Measurements from ENCODE around the gene PCDHGA6.
"Not testable (repeated sequence)": the region's sequence is repeated elsewhere in the genome, so short reads cannot be mapped to it uniquely, and the experiment has no call there.

PCDHGA6 gene

GRCh38 chr5:141402553-141403243 is 29.0 kb downstream of the PCDHGA6 start, which contains the start of gene PCDHGA9:
PCDHGA9 (plus strand) TSS chr5:141402778; CDS start chr5:141402953, 175 bp downstream.
- Histone ChIP-seq H3K9ac (ENCODE audit: low read depth, low read length) (no peak within 1 kb of the TSS), H3K4me3 (ENCODE audit: low read depth, low read length) (no peak within 1 kb of the TSS), H3K36me3 (ENCODE audit: control insufficient read depth, insufficient read depth, low read length) (no peaks in the 10 kb centered on the region), H3K4me1 (ENCODE audit: control insufficient read depth, insufficient read depth, low read length) (no peaks in the 10 kb centered on the region), H3K9me3 (ENCODE audit: control insufficient read depth, insufficient read depth, low read length) (peaks cover 4% of the 10 kb centered on the region), H3K27me3 (ENCODE audit: control insufficient read depth, insufficient read depth, low read length) (no peaks in the 10 kb centered on the region)

GRCh38 chr5:141403387-141403786 is 29.7 kb downstream of the PCDHGA6 start:
- Histone ChIP-seq H3K36me3 (ENCODE audit: control insufficient read depth, insufficient read depth, low read length) (no peaks in the 10 kb centered on the region), H3K4me1 (ENCODE audit: control insufficient read depth, insufficient read depth, low read length) (no peaks in the 10 kb centered on the region), H3K4me3 (ENCODE audit: low read depth, low read length) (no peak overlapping the region), H3K27me3 (ENCODE audit: control insufficient read depth, insufficient read depth, low read length) (peaks cover 1% of the 10 kb centered on the region), H3K9me3 (ENCODE audit: control insufficient read depth, insufficient read depth, low read length) (peaks cover 4% of the 10 kb centered on the region), H3K9ac (ENCODE audit: low read depth, low read length) (no peak overlapping the region)

GRCh38 chr5:141407790-141408505 is 34.3 kb downstream of the PCDHGA6 start, which contains the start of gene PCDHGB6:
PCDHGB6 (plus strand) TSS chr5:141408021; CDS start chr5:141408203, 182 bp downstream.
- H3K9me3 ChIP-seq (ENCODE audit: control insufficient read depth, insufficient read depth, low read length); H3K4me1 ChIP-seq (ENCODE audit: control insufficient read depth, insufficient read depth, low read length); H3K36me3 ChIP-seq (ENCODE audit: control insufficient read depth, insufficient read depth, low read length): not testable (repeated sequence)
- peaks cover 14% of the 10 kb centered on the region for H3K27me3 ChIP-seq (ENCODE audit: control insufficient read depth, insufficient read depth, low read length)
- peak within 1 kb of the TSS; percentile 72 for H3K4me3 ChIP-seq (ENCODE audit: low read depth, low read length)
- H3K9ac ChIP-seq (ENCODE audit: low read depth, low read length) = peak within 1 kb of the TSS; percentile 54

- Histone ChIP-seq H3K36me3 (ENCODE audit: control insufficient read depth, insufficient read depth, low read length) (no peaks in the 10 kb centered on the region), H3K4me1 (ENCODE audit: control insufficient read depth, insufficient read depth, low read length) (no peaks in the 10 kb centered on the region), H3K27me3 (ENCODE audit: control insufficient read depth, insufficient read depth, low read length) (peaks cover 14% of the 10 kb centered on the region), H3K4me3 (ENCODE audit: low read depth, low read length) (no peak overlapping the region), H3K9ac (ENCODE audit: low read depth, low read length) (no peak overlapping the region), H3K9me3 (ENCODE audit: control insufficient read depth, insufficient read depth, low read length) (no peaks in the 10 kb centered on the region)
These were observed 36.1 kb downstream of the PCDHGA6 start for GRCh38 chr5:141409598-141410306.

GRCh38 chr5:141411575-141411974 is 37.9 kb downstream of the PCDHGA6 start:
- H3K9ac ChIP-seq (ENCODE audit: low read depth, low read length) = no peak overlapping the region
- peaks cover 14% of the 10 kb centered on the region for H3K27me3 ChIP-seq (ENCODE audit: control insufficient read depth, insufficient read depth, low read length)
- no peaks in the 10 kb centered on the region for H3K4me1 ChIP-seq (ENCODE audit: control insufficient read depth, insufficient read depth, low read length)
- H3K4me3 ChIP-seq (ENCODE audit: low read depth, low read length) = no peak overlapping the region
- no peaks in the 10 kb centered on the region for H3K9me3 ChIP-seq (ENCODE audit: control insufficient read depth, insufficient read depth, low read length)
- H3K36me3 ChIP-seq (ENCODE audit: control insufficient read depth, insufficient read depth, low read length) = no peaks in the 10 kb centered on the region

GRCh38 chr5:141412854-141413539 is 39.3 kb downstream of the PCDHGA6 start, which contains the start of gene PCDHGA10:
PCDHGA10 (plus strand) TSS chr5:141412987; CDS start chr5:141413176, 189 bp downstream.
- Histone ChIP-seq H3K4me3 (ENCODE audit: low read depth, low read length) (peak within 1 kb of the TSS; percentile 59), H3K9me3 (ENCODE audit: control insufficient read depth, insufficient read depth, low read length) (no peaks in the 10 kb centered on the region), H3K27me3 (ENCODE audit: control insufficient read depth, insufficient read depth, low read length) (peaks cover 15% of the 10 kb centered on the region), H3K4me1 (ENCODE audit: control insufficient read depth, insufficient read depth, low read length) (no peaks in the 10 kb centered on the region), H3K36me3 (ENCODE audit: control insufficient read depth, insufficient read depth, low read length) (no peaks in the 10 kb centered on the region), H3K9ac (ENCODE audit: low read depth, low read length) (peak within 1 kb of the TSS; percentile 28)

- Histone ChIP-seq H3K9ac (ENCODE audit: low read depth, low read length) (peak overlapping the region; percentile 28), H3K9me3 (ENCODE audit: control insufficient read depth, insufficient read depth, low read length) (no peaks in the 10 kb centered on the region), H3K27me3 (ENCODE audit: control insufficient read depth, insufficient read depth, low read length) (peaks cover 17% of the 10 kb centered on the region), H3K36me3 (ENCODE audit: control insufficient read depth, insufficient read depth, low read length) (no peaks in the 10 kb centered on the region), H3K4me3 (ENCODE audit: low read depth, low read length) (peak overlapping the region; percentile 59), H3K4me1 (ENCODE audit: control insufficient read depth, insufficient read depth, low read length) (no peaks in the 10 kb centered on the region)
These were observed 39.9 kb downstream of the PCDHGA6 start for GRCh38 chr5:141413540-141414069.

- not testable (repeated sequence) for H3K9me3 ChIP-seq (ENCODE audit: control insufficient read depth, insufficient read depth, low read length); H3K36me3 ChIP-seq (ENCODE audit: control insufficient read depth, insufficient read depth, low read length)
These were observed 41.0 kb downstream of the PCDHGA6 start for GRCh38 chr5:141414548-141415274.

GRCh38 chr5:141415275-141415618 is 41.6 kb downstream of the PCDHGA6 start:
- not testable (repeated sequence) for H3K4me3 ChIP-seq (ENCODE audit: low read depth, low read length); H3K36me3 ChIP-seq (ENCODE audit: control insufficient read depth, insufficient read depth, low read length); H3K9me3 ChIP-seq (ENCODE audit: control insufficient read depth, insufficient read depth, low read length)

More at GRCh38 chr5:141414548-141415274, 41.0 kb downstream of the PCDHGA6 start:
- not testable (repeated sequence) for H3K9ac ChIP-seq (ENCODE audit: low read depth, low read length); H3K4me3 ChIP-seq (ENCODE audit: low read depth, low read length); H3K4me1 ChIP-seq (ENCODE audit: control insufficient read depth, insufficient read depth, low read length)
- peaks cover 14% of the 10 kb centered on the region for H3K27me3 ChIP-seq (ENCODE audit: control insufficient read depth, insufficient read depth, low read length)

GRCh38 chr5:141417494-141418172 is 43.9 kb downstream of the PCDHGA6 start, which contains the start of gene PCDHGB7:
PCDHGB7 (plus strand) TSS chr5:141417677; CDS start chr5:141417860, 183 bp downstream.
- H3K9ac ChIP-seq (ENCODE audit: low read depth, low read length) = peak within 1 kb of the TSS; percentile 56
- peak within 1 kb of the TSS; percentile 55 for H3K4me3 ChIP-seq (ENCODE audit: low read depth, low read length)
- not testable (repeated sequence) for H3K36me3 ChIP-seq (ENCODE audit: control insufficient read depth, insufficient read depth, low read length); H3K4me1 ChIP-seq (ENCODE audit: control insufficient read depth, insufficient read depth, low read length); H3K9me3 ChIP-seq (ENCODE audit: control insufficient read depth, insufficient read depth, low read length)
- peaks cover 17% of the 10 kb centered on the region for H3K27me3 ChIP-seq (ENCODE audit: control insufficient read depth, insufficient read depth, low read length)

More at GRCh38 chr5:141415275-141415618, 41.6 kb downstream of the PCDHGA6 start:
- H3K4me1 ChIP-seq (ENCODE audit: control insufficient read depth, insufficient read depth, low read length); H3K9ac ChIP-seq (ENCODE audit: low read depth, low read length): not testable (repeated sequence)
- peaks cover 17% of the 10 kb centered on the region for H3K27me3 ChIP-seq (ENCODE audit: control insufficient read depth, insufficient read depth, low read length)
